Smooth muscle cell (in vitro differentiated cells): ENCODE data around the gene BUD23. TPM values are rescaled to one million over a fixed set of nuclear protein-coding genes. Genes with fewer than 3 reads are reported as not detected.

Experiments
- DNase-seq: peaks from one replicate; lab custom pipeline; 2025; ENCODE audit not compliant: unreplicated experiment; lab: John Stamatoyannopoulos, UW
- H2AFZ ChIP-seq: fragments of 200-600 bp; sonication (generic); 2 replicates; pipeline ENCODE4 v1.6.0; 2016; ENCODE audit warnings: antibody characterized with exemption, low read depth, mild to moderate bottlenecking
- H3F3A ChIP-seq: fragments of 200-600 bp; sonication (generic); 2 replicates; pipeline ENCODE4 v1.6.0; 2017; ENCODE audit warnings: antibody characterized with exemption, low read depth
- H3K27ac ChIP-seq: fragments of 200-600 bp; sonication (generic); 2 replicates; pipeline ENCODE4 v1.5.1; 2016; ENCODE audit warnings: low read depth, mild to moderate bottlenecking
- H3K27me3 ChIP-seq: fragments of 200-600 bp; sonication (generic); 2 replicates; pipeline ENCODE4 v1.6.1; 2016; ENCODE audit warnings: low read depth, mild to moderate bottlenecking
- H3K36me3 ChIP-seq: fragments of 200-600 bp; sonication (generic); 2 replicates; pipeline ENCODE4 v1.5.1; 2016; ENCODE audit warnings: low read depth
- H3K4me1 ChIP-seq: fragments of 200-600 bp; sonication (generic); 2 replicates; pipeline ENCODE4 v1.5.1; 2016; ENCODE audit warnings: low read depth
- H3K4me2 ChIP-seq: fragments of 200-600 bp; sonication (generic); 2 replicates; pipeline ENCODE4 v1.6.0; 2016; ENCODE audit warnings: mild to moderate bottlenecking
- H3K4me3 ChIP-seq: fragments of 200-600 bp; sonication (generic); 2 replicates; pipeline ENCODE4 v1.5.1; 2016; ENCODE audit warnings: mild to moderate bottlenecking
- H3K79me2 ChIP-seq: fragments of 200-600 bp; sonication (generic); 2 replicates; pipeline ENCODE4 v1.6.0; 2016; ENCODE audit warnings: low read depth, mild to moderate bottlenecking
- H3K9ac ChIP-seq: fragments of 200-600 bp; sonication (generic); 2 replicates; pipeline ENCODE4 v1.6.0; 2016; ENCODE audit warnings: low read depth
- H3K9me3 ChIP-seq: fragments of 200-600 bp; sonication (generic); replicated peaks from 2 replicates; pipeline ENCODE4 v1.5.1; 2016; ENCODE audit warnings: low read depth
- H4K20me1 ChIP-seq: fragments of 200-600 bp; sonication (generic); 2 replicates; pipeline ENCODE4 v1.6.0; 2016; ENCODE audit warnings: low read depth
- WGBS: methylation state at CpG from one replicate; pipeline ENCODE4 v1.1.7; 2016; ENCODE audit warnings: low lambda C conversion rate; 5-methylcytosine and 5-hydroxymethylcytosine counted together
- polyA plus RNA-seq: library from polyadenylated mRNA; unstranded; fragments of >200 nt; fragmentation: Nextera tagmentation; extraction: Ambion mirVana; gene quantifications from 2 replicates; pipeline ENCODE4 v1.2.1, GENCODE V29; 2016
- total RNA-seq: library from RNA; depleted of rRNA; stranded (reverse); fragments of >200 nt; gene quantifications from 2 replicates; pipeline ENCODE4 v1.2.3, GENCODE V29; 2014
- TF ChIP-seq, protein P1 (sequence below): fragments of 200-600 bp; sonication (generic); IDR thresholded peaks from 2 replicates; pipeline ENCODE4 v1.5.1; 2017; ENCODE audit warnings: borderline replicate concordance, mild to moderate bottlenecking, antibody characterized with exemption; ENCODE audit not compliant: insufficient read depth, poor library complexity, severe bottlenecking

BUD23 gene
- total and polyA plus RNA-seq, 2 experiments from 2014 or later, result 43.0 to 116 TPM

DNA sequence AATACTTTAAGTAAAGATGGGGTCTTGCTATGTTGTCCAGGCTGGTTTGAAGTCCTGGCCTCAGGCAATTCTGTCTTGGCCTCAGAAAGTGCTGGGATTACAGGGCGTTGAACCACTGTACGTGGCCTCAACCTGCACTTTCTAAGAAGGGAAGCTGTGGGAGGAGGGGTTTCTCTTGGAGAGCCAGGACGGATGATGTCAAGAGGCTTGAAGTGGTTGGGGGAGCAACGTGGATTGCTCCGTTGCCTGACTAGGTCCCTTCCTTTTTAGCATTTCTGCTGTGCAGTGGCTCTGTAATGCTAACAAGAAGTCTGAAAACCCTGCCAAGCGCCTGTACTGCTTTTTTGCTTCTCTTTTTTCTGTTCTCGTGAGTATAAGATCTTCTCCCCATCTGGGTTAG lies 7.2 kb downstream of the BUD23 start:
- Histone ChIP-seq H4K20me1 (no peaks in the 10 kb centered on the region), H3K9me3 (no peaks in the 10 kb centered on the region), H2AFZ (no peak overlapping the region), H3K4me2 (no peak overlapping the region), H3K9ac (no peak overlapping the region), H3K36me3 (no peaks in the 10 kb centered on the region), H3K4me3 (no peak overlapping the region), H3K79me2 (peaks cover 7% of the 10 kb centered on the region), H3K27me3 (no peaks in the 10 kb centered on the region), H3K4me1 (no peaks in the 10 kb centered on the region), H3F3A (no peaks in the 10 kb centered on the region), H3K27ac (no peak overlapping the region)
- WGBS, result 97% methylated on average over 7 of the region's 7 CpGs
- TF ChIP-seq, protein P1, sequence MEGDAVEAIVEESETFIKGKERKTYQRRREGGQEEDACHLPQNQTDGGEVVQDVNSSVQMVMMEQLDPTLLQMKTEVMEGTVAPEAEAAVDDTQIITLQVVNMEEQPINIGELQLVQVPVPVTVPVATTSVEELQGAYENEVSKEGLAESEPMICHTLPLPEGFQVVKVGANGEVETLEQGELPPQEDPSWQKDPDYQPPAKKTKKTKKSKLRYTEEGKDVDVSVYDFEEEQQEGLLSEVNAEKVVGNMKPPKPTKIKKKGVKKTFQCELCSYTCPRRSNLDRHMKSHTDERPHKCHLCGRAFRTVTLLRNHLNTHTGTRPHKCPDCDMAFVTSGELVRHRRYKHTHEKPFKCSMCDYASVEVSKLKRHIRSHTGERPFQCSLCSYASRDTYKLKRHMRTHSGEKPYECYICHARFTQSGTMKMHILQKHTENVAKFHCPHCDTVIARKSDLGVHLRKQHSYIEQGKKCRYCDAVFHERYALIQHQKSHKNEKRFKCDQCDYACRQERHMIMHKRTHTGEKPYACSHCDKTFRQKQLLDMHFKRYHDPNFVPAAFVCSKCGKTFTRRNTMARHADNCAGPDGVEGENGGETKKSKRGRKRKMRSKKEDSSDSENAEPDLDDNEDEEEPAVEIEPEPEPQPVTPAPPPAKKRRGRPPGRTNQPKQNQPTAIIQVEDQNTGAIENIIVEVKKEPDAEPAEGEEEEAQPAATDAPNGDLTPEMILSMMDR, result no peak
- DNase-seq, result no peak

DNA sequence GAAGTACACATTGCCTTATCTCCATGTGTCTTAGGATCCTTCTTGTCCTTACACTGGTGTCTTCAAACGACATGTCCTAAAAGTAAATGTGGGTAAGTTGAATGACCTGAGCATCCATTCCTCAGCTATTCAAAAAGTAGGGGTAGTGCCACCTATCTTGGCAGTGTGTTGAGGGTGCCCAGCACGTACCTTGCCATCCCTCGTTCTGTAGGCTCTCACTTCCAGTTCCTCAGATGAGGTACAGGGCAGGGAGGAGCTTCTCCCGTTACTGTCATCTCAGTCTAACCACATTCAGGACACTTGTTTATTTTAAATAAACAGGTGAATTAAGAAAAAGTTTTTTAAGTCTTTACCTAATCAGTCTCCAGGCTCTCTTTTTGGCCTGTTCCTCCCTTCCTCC lies 13.0 kb downstream of the BUD23 start:
- Histone ChIP-seq H3K79me2 (no peaks in the 10 kb centered on the region), H3K9me3 (no peaks in the 10 kb centered on the region), H3K9ac (no peak overlapping the region), H3F3A (no peaks in the 10 kb centered on the region), H2AFZ (no peak overlapping the region), H3K27ac (no peak overlapping the region), H3K4me3 (no peak overlapping the region), H3K36me3 (no peaks in the 10 kb centered on the region), H4K20me1 (no peaks in the 10 kb centered on the region), H3K27me3 (no peaks in the 10 kb centered on the region), H3K4me1 (no peaks in the 10 kb centered on the region), H3K4me2 (no peak overlapping the region)
- 96% methylated on average over 4 of the region's 4 CpGs for WGBS
- DNase-seq, result no peak
- TF ChIP-seq, protein P1, result no peak

- H3K4me1 ChIP-seq, result no peaks in the 10 kb centered on the region
- H3K4me2 ChIP-seq, result no peak overlapping the region
- H3K9me3 ChIP-seq, result no peaks in the 10 kb centered on the region
- no peaks in the 10 kb centered on the region for H3K79me2 ChIP-seq
- H3K4me3 ChIP-seq, result no peak overlapping the region
- H3K27me3 ChIP-seq, result no peaks in the 10 kb centered on the region
- H3K27ac ChIP-seq, result no peak overlapping the region
- no peak overlapping the region for H3K9ac ChIP-seq
- TF ChIP-seq, protein P1, result no peak
- H3F3A ChIP-seq, result no peaks in the 10 kb centered on the region
- H3K36me3 ChIP-seq, result no peaks in the 10 kb centered on the region
- DNase-seq, result no peak
- 95% methylated on average over 5 of the region's 7 CpGs for WGBS
- H2AFZ ChIP-seq, result no peak overlapping the region
- peaks cover 5% of the 10 kb centered on the region for H4K20me1 ChIP-seq
Observed at GRCh38 chr7:73698410-73698809, 15.0 kb downstream of the BUD23 start.

DNA sequence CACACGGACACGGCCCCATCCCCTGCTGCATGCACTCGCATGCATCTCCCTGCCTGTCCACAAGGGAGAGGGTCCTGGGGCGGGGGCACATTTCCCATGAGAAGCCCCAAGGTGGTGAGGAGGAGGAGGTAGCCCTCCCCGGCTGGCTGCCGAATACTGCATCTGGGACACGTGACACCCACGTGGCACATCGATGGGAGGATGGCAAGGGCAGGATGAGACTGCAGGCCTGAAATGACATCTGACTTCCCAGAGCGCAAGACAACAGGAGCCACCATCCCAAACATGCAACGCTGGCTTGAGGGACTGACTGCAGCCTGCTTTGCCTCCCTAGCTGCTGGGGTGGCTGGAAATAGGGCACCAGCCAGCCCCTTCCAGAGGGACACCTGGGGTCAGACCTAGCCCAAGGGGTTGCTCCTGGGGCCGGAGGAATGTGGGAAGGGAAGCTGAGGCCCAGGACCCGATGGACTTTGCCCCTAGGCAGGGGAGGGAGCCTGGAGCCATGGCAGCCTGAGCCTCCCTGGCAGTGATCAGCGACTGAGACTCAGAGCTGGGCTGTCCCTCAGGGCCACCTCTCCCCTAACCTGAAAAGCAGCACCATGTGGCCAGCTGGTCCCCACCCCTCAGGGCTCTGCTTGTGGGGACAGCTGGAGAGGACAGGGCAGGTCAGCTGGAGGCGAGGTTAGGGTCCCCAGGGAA lies 16.1 kb downstream of the BUD23 start:
- TF ChIP-seq, protein P1, result no peak
- Histone ChIP-seq H2AFZ (no peak overlapping the region), H3K9ac (no peak overlapping the region), H3K27ac (no peak overlapping the region), H3K9me3 (no peaks in the 10 kb centered on the region), H3K4me1 (no peaks in the 10 kb centered on the region), H4K20me1 (peaks cover 13% of the 10 kb centered on the region), H3F3A (no peaks in the 10 kb centered on the region), H3K36me3 (no peaks in the 10 kb centered on the region), H3K27me3 (no peaks in the 10 kb centered on the region), H3K79me2 (no peaks in the 10 kb centered on the region), H3K4me2 (no peak overlapping the region), H3K4me3 (no peak overlapping the region)
- DNase-seq, result no peak
- 91% methylated on average over 15 of the region's 15 CpGs for WGBS
